K562 (cell line): ENCODE measurements around the gene FAM89B. TPM values are rescaled to one million over a fixed set of nuclear protein-coding genes. Genes with fewer than 3 reads are reported as not detected.
A peak's percentile ranks its signal among the peaks of the same experiment; 100 is the strongest.

Source experiments
- ATF1 ChIP-seq, 2 experiments: fragments of 450-650 bp in 1 of 2; IDR thresholded peaks; 2 replicates each; pipeline ENCODE4 v1.6.1; 2016; ENCODE audit warnings: missing compliant biosample characterization in 1 of 2, missing genetic modification characterization in 1 of 2
- CHD2 ChIP-seq: IDR thresholded peaks from 2 replicates; pipeline ENCODE4 v1.6.1; 2011; ENCODE audit warnings: low read depth, low read length
- DPF2 ChIP-seq: fragments of 450-650 bp; IDR thresholded peaks from 2 replicates; pipeline ENCODE4 v1.6.1; 2016
- EGR1 ChIP-seq: fragments of 450-650 bp; conservative IDR thresholded peaks from 2 replicates; pipeline ENCODE4 v1.6.1; 2017; ENCODE audit warnings: mild to moderate bottlenecking
- KLF10 ChIP-seq: fragments of 250-450 bp; sonication (Bioruptor Pico); IDR thresholded peaks from 2 replicates; pipeline ENCODE4 v1.6.1; 2021; ENCODE audit warnings: matching md5 sums
- MAX ChIP-seq: sonication (generic); formaldehyde crosslinking; IDR thresholded peaks from 2 replicates; pipeline ENCODE4 v1.9.0; 2022; ENCODE audit warnings: mild to moderate bottlenecking, missing genetic modification reagents
- PCBP1 ChIP-seq: fragments of 200-400 bp; formaldehyde crosslinking; IDR thresholded peaks from 2 replicates; pipeline ENCODE4 v1.6.1; 2018; ENCODE audit warnings: mild to moderate bottlenecking, low read depth, low read length; ENCODE audit not compliant: poor library complexity, severe bottlenecking
- POLR2AphosphoS5 ChIP-seq: IDR thresholded peaks from 2 replicates; pipeline ENCODE4 v1.6.1; 2011; ENCODE audit warnings: mild to moderate bottlenecking, low read depth, low read length, moderate library complexity; ENCODE audit not compliant: control insufficient read depth, insufficient read depth
- TGIF2 ChIP-seq: sonication (generic); formaldehyde crosslinking; IDR thresholded peaks from 2 replicates; pipeline ENCODE4 v1.8.1; 2022; ENCODE audit warnings: mild to moderate bottlenecking, missing genetic modification reagents, moderate library complexity
- VEZF1 ChIP-seq: fragments of 200-800 bp; sonication (Bioruptor generic); IDR thresholded peaks from 2 replicates; pipeline ENCODE4 v1.6.1; 2017; ENCODE audit warnings: missing genetic modification characterization, missing compliant biosample characterization
- ZNF347 ChIP-seq: fragments of 450-650 bp; formaldehyde crosslinking; IDR thresholded peaks from 2 replicates; pipeline ENCODE4 v1.4.0; 2020; ENCODE audit warnings: low read depth, mild to moderate bottlenecking, moderate library complexity
- polyA plus RNA-seq, 8 experiments: library from polyadenylated mRNA; depleted of rRNA in 4 of 8; stranded (reverse) in 5 of 8; unstranded in 3 of 8; fragments of >200 nt; fragmentation: Nextera tagmentation in 2 of 8; fragmentation: Illumina TruSeq in 1 of 8; extraction: Ambion mirVana in 2 of 8; extraction: Trizol in 1 of 8; gene quantifications; 2 replicates each; pipeline versions ENCODE4 v1.2.1 to v1.2.3, GENCODE V29; 2011 to 2014; ENCODE audit warnings: inconsistent platforms in 1 of 8, missing spikeins in 1 of 8
- total RNA-seq, 7 experiments: library from RNA; depleted of rRNA in 6 of 7; stranded (reverse); fragments of >200 nt in 6 of 7; fragmentation: Illumina TruSeq in 2 of 7; extraction: Trizol in 2 of 7; gene quantifications; 2 replicates each; pipeline versions ENCODE4 v1.2.1 to v1.2.3, GENCODE V29; 2011 to 2021; ENCODE audit warnings: low replicate concordance in 1 of 7

The FAM89B gene
- total and polyA plus RNA-seq, 9 of the 15 experiments (the other 6 are each of a cell fraction or from before 2014, with no cell fraction given): 0.32 to 27.6 (median 11.9) TPM

- TF ChIP-seq PCBP1 (no peak), ATF1 (CRISPR knock-in tag; IDR thresholded peaks at IDR 0.05) (no peak), ATF1 (tag; IDR thresholded peaks at IDR 0.05) (no peak), DPF2 (no peak), ZNF347 (CRISPR knock-in tag) (no peak), EGR1 (0 out of 2 replicates have a peak, but pooled peaks have one; percentile 18), MAX (0 out of 2 replicates have a peak, but pooled peaks have one; percentile 29), VEZF1 (CRISPR knock-in tag) (peak; percentile 8; the same call in 1 of the 2 replicates), CHD2 (no peak), POLR2AphosphoS5 (no peak), KLF10 (CRISPR knock-in tag) (no peak), TGIF2 (CRISPR knock-in tag) (no peak)
Observed at GRCh38 chr11:65589444-65590239, 17.3 kb downstream of the FAM89B start (continued).
